Astrocyte of the cerebellum (primary cell): ENCODE measurements around the gene CPNE8.

Source experiments
- DNase-seq: peaks from one replicate; pipeline ENCODE4 v3.0.0-alpha.2; 2011; ENCODE audit warnings: low read depth
- H3K4me3 ChIP-seq: 2 replicates; pipeline ENCODE4 v1.5.1; 2011; ENCODE audit warnings: mild to moderate bottlenecking, low read depth, low read length, moderate library complexity
- in situ Hi-C: cut with HindIII; loops from 2 replicates; pipeline ENCODE4 v1.10.0; 2017; ENCODE audit warnings: low sequenced_read_pairs
- TF ChIP-seq, protein P1 (sequence below): IDR thresholded peaks from 2 replicates; pipeline ENCODE4 v1.5.1; 2012; ENCODE audit warnings: low read length, low read depth, moderate library complexity, mild to moderate bottlenecking; ENCODE audit errors: missing control alignments

CPNE8 gene

GRCh38 chr12:38689704-38690103 is 215.7 kb downstream of the CPNE8 start:
- H3K4me3 ChIP-seq, result no peak overlapping the region
- TF ChIP-seq, protein P1, sequence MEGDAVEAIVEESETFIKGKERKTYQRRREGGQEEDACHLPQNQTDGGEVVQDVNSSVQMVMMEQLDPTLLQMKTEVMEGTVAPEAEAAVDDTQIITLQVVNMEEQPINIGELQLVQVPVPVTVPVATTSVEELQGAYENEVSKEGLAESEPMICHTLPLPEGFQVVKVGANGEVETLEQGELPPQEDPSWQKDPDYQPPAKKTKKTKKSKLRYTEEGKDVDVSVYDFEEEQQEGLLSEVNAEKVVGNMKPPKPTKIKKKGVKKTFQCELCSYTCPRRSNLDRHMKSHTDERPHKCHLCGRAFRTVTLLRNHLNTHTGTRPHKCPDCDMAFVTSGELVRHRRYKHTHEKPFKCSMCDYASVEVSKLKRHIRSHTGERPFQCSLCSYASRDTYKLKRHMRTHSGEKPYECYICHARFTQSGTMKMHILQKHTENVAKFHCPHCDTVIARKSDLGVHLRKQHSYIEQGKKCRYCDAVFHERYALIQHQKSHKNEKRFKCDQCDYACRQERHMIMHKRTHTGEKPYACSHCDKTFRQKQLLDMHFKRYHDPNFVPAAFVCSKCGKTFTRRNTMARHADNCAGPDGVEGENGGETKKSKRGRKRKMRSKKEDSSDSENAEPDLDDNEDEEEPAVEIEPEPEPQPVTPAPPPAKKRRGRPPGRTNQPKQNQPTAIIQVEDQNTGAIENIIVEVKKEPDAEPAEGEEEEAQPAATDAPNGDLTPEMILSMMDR, result no peak
- DNase-seq, result no peak
- in situ Hi-C loops, result no loop called here

GRCh38 chr12:38689195-38689594 is 216.2 kb downstream of the CPNE8 start:
- TF ChIP-seq, protein P1, result no peak
- in situ Hi-C loops, result no loop called here
- no peak for DNase-seq
- no peak overlapping the region for H3K4me3 ChIP-seq

DNA sequence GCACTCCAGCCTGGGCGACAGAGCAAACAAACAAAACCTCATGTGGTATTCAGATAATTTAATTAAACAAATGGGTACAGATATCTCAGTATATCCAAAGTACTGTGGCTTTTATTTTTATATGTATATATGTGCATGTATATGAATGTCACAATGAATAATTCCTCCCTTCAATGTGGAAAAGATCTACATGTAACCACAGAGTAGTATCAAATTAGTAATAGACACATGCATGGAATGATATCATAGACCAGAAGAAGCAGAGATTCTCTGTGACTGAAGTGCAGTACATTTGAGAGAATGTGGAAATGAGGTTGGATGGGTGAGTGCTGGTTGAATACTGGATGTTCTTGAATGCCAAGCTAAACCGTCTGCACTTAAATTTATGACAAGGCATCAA is 222.9 kb downstream of the CPNE8 start:
- in situ Hi-C loops, result no loop called here
- H3K4me3 ChIP-seq, result no peak overlapping the region
- TF ChIP-seq, protein P1, result no peak
- no peak for DNase-seq

GRCh38 chr12:38669530-38669929 is 235.9 kb downstream of the CPNE8 start:
- in situ Hi-C loops, result no loop called here
- TF ChIP-seq, protein P1, result no peak
- DNase-seq, result no peak
- no peak overlapping the region for H3K4me3 ChIP-seq

- TF ChIP-seq, protein P1, result no peak
- in situ Hi-C loops, result no loop called here
- no peak for DNase-seq
- no peak overlapping the region for H3K4me3 ChIP-seq
These were observed 236.3 kb downstream of the CPNE8 start for GRCh38 chr12:38669081-38669480.

DNA sequence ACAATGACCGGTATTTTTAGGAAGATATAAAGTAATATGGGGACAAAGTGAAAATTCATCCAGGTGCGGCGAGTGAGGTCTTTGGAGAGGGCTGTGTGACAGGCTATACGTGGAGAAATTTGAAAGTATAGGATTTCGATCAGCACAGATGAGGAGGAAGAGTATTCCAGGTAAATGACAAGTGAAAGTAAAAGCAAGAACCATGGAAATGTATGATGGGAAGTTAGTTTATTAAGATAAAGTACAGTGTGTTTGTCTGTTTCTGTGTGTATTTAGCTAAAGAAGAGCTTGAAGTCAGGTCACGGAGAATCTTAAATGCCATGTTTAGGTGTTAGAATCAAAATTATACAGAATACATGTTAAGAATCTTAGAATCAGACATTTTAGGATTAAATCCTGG is 239.0 kb downstream of the CPNE8 start:
- TF ChIP-seq, protein P1, result no peak
- in situ Hi-C loops, result no loop called here

More for the DNA sequence above, 239.0 kb downstream of the CPNE8 start:
- no peak overlapping the region for H3K4me3 ChIP-seq
- DNase-seq, result no peak
